HepG2 (cell line): Measurements from ENCODE around the gene TBC1D4. TPM values are rescaled to one million over a fixed set of nuclear protein-coding genes. Genes with fewer than 3 reads are reported as not detected.
"Not testable (repeated sequence)": the region's sequence is repeated elsewhere in the genome, so short reads cannot be mapped to it uniquely, and the experiment has no call there.

ENCODE experiments used
- ATAC-seq: fragments of 200-7000 bp; cut with Tn5 transposase; 3 replicates; pipeline ENCODE4 v1.9.1; 2020; ENCODE audit warnings: mild to moderate bottlenecking, moderate library complexity
- BruUV-seq: library from RNA; stranded (reverse); fragments of 400-500 nt; replicated peaks from 2 replicates; lab custom pipeline; 2021; lab: Mats Ljungman, UMichigan
- CTCF ChIA-PET: fragments of 300-600 bp; formaldehyde crosslinking; extraction: SDS; loops from one replicate; lab custom pipeline; 2021; ENCODE audit warnings: low total read pairs, inconsistent platforms, low intra/inter-chr PET ratio; lab: Yijun Ruan, JAX
- POLR2A ChIA-PET: fragments of 350-600 bp; sonication (Branson Sonifier 250); formaldehyde crosslinking; loops from one replicate; lab custom pipeline; 2020; ENCODE audit warnings: antibody characterized with exemption, inconsistent platforms; lab: Yijun Ruan, JAX
- DNase-seq: peaks from one replicate; pipeline ENCODE4 v3.0.0-alpha.2; 2015; ENCODE audit warnings: low spot score
- FAIRE-seq: peaks from 3 replicates; lab custom pipeline; 2011; peaks lifted over from hg19 to GRCh38; lab: Jason Lieb, UNC
- H2AFZ ChIP-seq: one replicate; pipeline ENCODE4 v1.6.1; 2011; ENCODE audit warnings: low read length, inconsistent platforms
- H3K27ac ChIP-seq: fragments of 300-600 bp; 3 replicates; pipeline ENCODE4 v1.8.0; 2011; ENCODE audit warnings: mixed run types, mild to moderate bottlenecking, mixed read lengths, low read length, inconsistent platforms; ENCODE audit not compliant: insufficient read depth; ENCODE audit errors: extremely low read length
- H3K27me3 ChIP-seq, 2 experiments: fragments of 200-600 bp in 1 of 2; 2 replicates in 1 of 2; 3 replicates in 1 of 2; pipeline versions ENCODE4 v1.6.0 to v1.8.0; 2011; ENCODE audit warnings: low read length in 2 of 2, mild to moderate bottlenecking in 2 of 2, moderate library complexity in 2 of 2, inconsistent platforms in 1 of 2; ENCODE audit not compliant: insufficient read depth in 2 of 2, control insufficient read depth in 1 of 2
- H3K36me3 ChIP-seq, 2 experiments: fragments of 200-600 bp in 1 of 2; replicated peaks in 1 of 2; 2 replicates in 1 of 2; 3 replicates in 1 of 2; pipeline versions ENCODE4 v1.5.1 to v1.8.0; 2011; ENCODE audit warnings: low read length in 2 of 2, inconsistent platforms in 1 of 2; ENCODE audit not compliant: insufficient read depth in 2 of 2, control insufficient read depth in 1 of 2
- H3K4me1 ChIP-seq: 2 replicates; pipeline ENCODE4 v1.5.1; 2012; ENCODE audit warnings: low read length, inconsistent platforms; ENCODE audit not compliant: insufficient read depth
- H3K4me2 ChIP-seq: 2 replicates; pipeline ENCODE4 v1.6.0; 2011; ENCODE audit warnings: low read depth, low read length, inconsistent platforms
- H3K4me3 ChIP-seq, 3 experiments: fragments of 200-600 bp in 1 of 3; sonication (generic), shearing (Covaris generic) in 1 of 3; replicated peaks in 1 of 3; 2 replicates each; pipeline ENCODE4 v1.5.1; 2011 to 2016; ENCODE audit warnings: low read length in 3 of 3, inconsistent platforms in 2 of 3, low read depth in 2 of 3, mild to moderate bottlenecking in 2 of 3, control low read depth in 1 of 3, mixed read lengths in 1 of 3; ENCODE audit not compliant: insufficient read depth in 1 of 3
- H3K79me2 ChIP-seq: one replicate; pipeline ENCODE4 v1.6.1; 2011; ENCODE audit warnings: low read length, inconsistent platforms; ENCODE audit not compliant: insufficient read depth
- H3K9ac ChIP-seq: 2 replicates; pipeline ENCODE4 v1.6.0; 2011; ENCODE audit warnings: mild to moderate bottlenecking, low read depth, low read length, inconsistent platforms; ENCODE audit not compliant: insufficient read depth
- H3K9me3 ChIP-seq: 2 replicates; pipeline ENCODE4 v1.5.1; 2012; ENCODE audit warnings: mild to moderate bottlenecking, low read length
- H4K20me1 ChIP-seq: 2 replicates; pipeline ENCODE4 v1.6.0; 2011; ENCODE audit warnings: inconsistent platforms, mild to moderate bottlenecking, low read length, moderate library complexity; ENCODE audit not compliant: insufficient read depth
- HNRNPLL ChIP-seq: fragments of 200-400 bp; formaldehyde crosslinking; IDR thresholded peaks from 2 replicates; pipeline ENCODE4 v1.6.1; 2017; ENCODE audit warnings: mild to moderate bottlenecking, low read depth, low read length; ENCODE audit not compliant: poor library complexity, severe bottlenecking
- NAIF1 ChIP-seq: sonication (generic); formaldehyde crosslinking; IDR thresholded peaks from 2 replicates; pipeline ENCODE4 v1.5.0; 2020; ENCODE audit warnings: mild to moderate bottlenecking, missing genetic modification reagents, borderline replicate concordance
- NR2F1 ChIP-seq, 2 experiments: fragments of 450-650 bp in 1 of 2; formaldehyde crosslinking in 1 of 2; IDR thresholded peaks; 2 replicates each; pipeline versions ENCODE4 v1.5.0 to v1.6.1; 2016 to 2020; ENCODE audit warnings: mild to moderate bottlenecking in 1 of 2, missing compliant biosample characterization in 1 of 2, missing genetic modification reagents in 1 of 2, moderate library complexity in 1 of 2
- SRF ChIP-seq: IDR thresholded peaks from 2 replicates; pipeline ENCODE4 v1.6.1; 2011; ENCODE audit warnings: mild to moderate bottlenecking, low read depth, low read length, moderate library complexity
- ZNF20 ChIP-seq: sonication (generic); formaldehyde crosslinking; IDR thresholded peaks from 2 replicates; pipeline ENCODE4 v1.4.0; 2020; ENCODE audit warnings: mild to moderate bottlenecking, moderate library complexity, missing genetic modification reagents
- ZNF207 ChIP-seq: fragments of 450-650 bp; IDR thresholded peaks from 2 replicates; pipeline ENCODE4 v1.6.1; 2016; ENCODE audit warnings: antibody characterized with exemption, borderline replicate concordance
- ZNF263 ChIP-seq: sonication (generic); formaldehyde crosslinking; IDR thresholded peaks from 2 replicates; pipeline ENCODE4 v1.4.0; 2020; ENCODE audit warnings: missing genetic modification reagents
- ZNF652 ChIP-seq: IDR thresholded peaks from 2 replicates; pipeline ENCODE4 v1.6.1; 2016; ENCODE audit warnings: low read depth, borderline replicate concordance
- ZNF773 ChIP-seq: sonication (generic); formaldehyde crosslinking; IDR thresholded peaks from 2 replicates; pipeline ENCODE4 v1.4.0; 2020; ENCODE audit warnings: missing genetic modification reagents, borderline replicate concordance
- ZSCAN29 ChIP-seq: sonication (generic); formaldehyde crosslinking; conservative IDR thresholded peaks from 2 replicates; pipeline ENCODE4 v1.4.0; 2020; ENCODE audit warnings: mild to moderate bottlenecking, missing genetic modification reagents
- WGBS: methylation state at CpG from one replicate; pipeline ENCODE4 v1.1.6; 2017; ENCODE audit warnings: low lambda C conversion rate; 5-methylcytosine and 5-hydroxymethylcytosine counted together
- in situ Hi-C: cut with HindIII; loops from 2 replicates; pipeline ENCODE4 v1.10.0; 2017; ENCODE audit warnings: low pct_unique_long_range_greater_than_20kb; ENCODE audit not compliant: extremely low pct_ligation_motif_present
- intact Hi-C: fragments of 100-400 bp; cut with micrococcal nuclease; formaldehyde crosslinking; loops from one replicate; pipeline ENCODE4 v1.10.0; 2022; ENCODE audit not compliant: unreplicated experiment
- polyA plus RNA-seq, 8 experiments: library from polyadenylated mRNA; depleted of rRNA in 3 of 8; stranded (reverse) in 7 of 8; unstranded in 1 of 8; fragments of >200 nt; fragmentation: Illumina TruSeq in 4 of 8; extraction: Trizol in 4 of 8; gene quantifications; 2 replicates each; pipeline versions ENCODE4 v1.2.1 to v1.2.3, GENCODE V29; 2011 to 2016; ENCODE audit warnings: low read depth in 4 of 8, missing spikeins in 1 of 8, mixed read lengths in 1 of 8; ENCODE audit not compliant: insufficient read depth in 1 of 8
- total RNA-seq, 5 experiments: library from RNA; depleted of rRNA; stranded (reverse); fragments of >200 nt; fragmentation: Illumina TruSeq; extraction: Trizol; gene quantifications; 2 replicates each; pipeline ENCODE4 v1.2.3, GENCODE V29; 2016; ENCODE audit warnings: low read depth in 1 of 5
- TF ChIP-seq, protein P1 (sequence below): IDR thresholded peaks from 2 replicates; pipeline ENCODE4 v1.6.1; 2016; ENCODE audit warnings: missing compliant biosample characterization, missing genetic modification reagents, borderline replicate concordance
- TF ChIP-seq, protein P2 (sequence below): sonication (generic); formaldehyde crosslinking; IDR thresholded peaks from 2 replicates; pipeline ENCODE4 v1.8.0; 2022; ENCODE audit warnings: missing genetic modification reagents, mild to moderate bottlenecking, inconsistent platforms, borderline replicate concordance
- TF ChIP-seq, protein P3 (sequence below): sonication (generic); formaldehyde crosslinking; conservative IDR thresholded peaks from 2 replicates; pipeline ENCODE4 v1.4.0; 2020; ENCODE audit warnings: mild to moderate bottlenecking, missing genetic modification reagents, moderate library complexity

Gene TBC1D4
- total and polyA plus RNA-seq, 2 of the 13 experiments (the other 11 are each of a cell fraction or from before 2014, with no cell fraction given) = 35.9 to 64.4 TPM

DNA sequence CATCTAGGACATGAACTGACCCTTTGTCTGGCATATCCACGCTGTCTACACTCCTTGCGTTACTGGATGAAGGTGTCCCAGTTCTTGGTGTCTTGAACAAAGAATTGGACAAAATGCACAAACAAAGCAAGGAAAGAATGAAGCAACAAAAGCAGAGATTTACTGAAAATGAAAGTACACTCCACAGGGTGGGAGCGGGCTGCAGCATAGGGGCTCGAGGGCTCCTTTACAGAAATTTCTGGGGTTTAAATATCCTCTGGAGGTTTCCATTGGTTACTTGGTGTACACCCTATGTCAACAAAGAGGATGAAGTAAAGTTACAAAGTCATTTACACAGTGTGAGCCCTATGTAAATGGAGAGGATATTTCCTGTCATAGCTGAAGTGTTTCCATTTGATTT is 208.3 kb downstream of the TBC1D4 start:
- H3K9ac ChIP-seq, BruUV-seq, H3K4me1 ChIP-seq, H3K9me3 ChIP-seq, H2AFZ ChIP-seq, H3K4me2 ChIP-seq, H3K79me2 ChIP-seq, POLR2A ChIA-PET, in situ Hi-C loops, CTCF ChIA-PET, H3K36me3 ChIP-seq, H3K4me3 ChIP-seq, H4K20me1 ChIP-seq, FAIRE-seq, intact Hi-C loops: not testable (repeated sequence)
- 32% methylated on average over 4 of the region's 4 CpGs for WGBS
- TF ChIP-seq ZNF20 (CRISPR knock-in tag) = peak; percentile 100
- TF ChIP-seq, all 625 proteins: peak for 1; not testable (repeated sequence) for 624
- ATAC-seq = peak; percentile 39; the same call in 2 of the 3 replicates
- not testable (repeated sequence) for H3K27me3 ChIP-seq, DNase-seq, H3K27ac ChIP-seq

DNA sequence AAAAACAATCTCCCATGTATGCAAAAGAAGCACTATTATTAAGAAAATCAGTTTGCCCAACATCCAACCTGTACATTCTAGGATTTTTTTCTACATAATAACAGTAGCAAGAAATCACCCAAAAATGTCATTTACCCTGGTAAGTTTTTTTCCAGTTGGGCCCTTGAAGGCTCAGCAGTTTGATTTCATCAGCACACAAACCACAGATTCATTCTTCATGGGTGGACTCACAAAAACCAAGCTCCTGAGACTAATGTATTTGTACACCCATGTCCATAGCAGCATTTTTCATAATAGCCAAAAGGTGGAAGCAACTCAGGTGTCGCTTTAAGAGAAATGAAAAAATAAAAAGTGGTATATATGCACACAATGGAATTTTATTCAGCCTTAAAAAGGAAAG is 210.1 kb downstream of the TBC1D4 start:
- no peaks in the 10 kb centered on the region for H4K20me1 ChIP-seq
- no peak for ATAC-seq
- no peak for FAIRE-seq
- H3K4me2 ChIP-seq = no peak overlapping the region
- no peaks in the 10 kb centered on the region for H3K4me1 ChIP-seq
- H3K9ac ChIP-seq = no peak overlapping the region
- no peak overlapping the region for H2AFZ ChIP-seq
- H3K79me2 ChIP-seq = no peaks in the 10 kb centered on the region
- in situ Hi-C loops = no loop called here
- H3K9me3 ChIP-seq = peaks cover 8% of the 10 kb centered on the region; the same call in 1 of the 2 replicates
- ChIA-PET CTCF (no interaction called here), POLR2A (no interaction called here)
- intact Hi-C loops = no loop called here
- no peaks in the 10 kb centered on the region for H3K27me3 ChIP-seq
- no peaks in the 10 kb centered on the region for H3K36me3 ChIP-seq
- 4% methylated on average over 1 of the region's 1 CpG for WGBS
- DNase-seq = no peak
- no peak overlapping the region for H3K4me3 ChIP-seq
- BruUV-seq = no TSS peak
- H3K27ac ChIP-seq = no peak overlapping the region
- no peak for TF ChIP-seq ZSCAN29
- TF ChIP-seq, protein P1, sequence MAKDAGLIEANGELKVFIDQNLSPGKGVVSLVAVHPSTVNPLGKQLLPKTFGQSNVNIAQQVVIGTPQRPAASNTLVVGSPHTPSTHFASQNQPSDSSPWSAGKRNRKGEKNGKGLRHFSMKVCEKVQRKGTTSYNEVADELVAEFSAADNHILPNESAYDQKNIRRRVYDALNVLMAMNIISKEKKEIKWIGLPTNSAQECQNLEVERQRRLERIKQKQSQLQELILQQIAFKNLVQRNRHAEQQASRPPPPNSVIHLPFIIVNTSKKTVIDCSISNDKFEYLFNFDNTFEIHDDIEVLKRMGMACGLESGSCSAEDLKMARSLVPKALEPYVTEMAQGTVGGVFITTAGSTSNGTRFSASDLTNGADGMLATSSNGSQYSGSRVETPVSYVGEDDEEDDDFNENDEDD (CRISPR knock-in tag) = no peak
- no peak for TF ChIP-seq SRF
- no peak for TF ChIP-seq HNRNPLL
- TF ChIP-seq ZNF207 = no peak
- TF ChIP-seq ZNF773 = no peak
- TF ChIP-seq, protein P2, sequence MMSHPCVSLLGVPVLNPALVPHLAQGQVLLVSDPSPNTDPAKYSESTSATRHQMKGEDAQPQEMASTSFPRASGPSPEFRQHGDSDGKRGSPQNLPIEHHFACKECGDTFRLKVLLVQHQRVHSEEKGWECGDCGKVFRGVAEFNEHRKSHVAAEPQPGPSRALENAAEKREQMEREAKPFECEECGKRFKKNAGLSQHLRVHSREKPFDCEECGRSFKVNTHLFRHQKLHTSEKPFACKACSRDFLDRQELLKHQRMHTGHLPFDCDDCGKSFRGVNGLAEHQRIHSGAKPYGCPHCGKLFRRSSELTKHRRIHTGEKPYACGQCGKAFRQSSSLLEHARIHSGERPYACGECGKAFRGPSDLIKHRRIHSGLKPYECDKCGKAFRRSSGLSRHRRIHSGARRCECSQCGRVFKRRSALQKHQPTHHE (CRISPR knock-in tag) = no peak
- TF ChIP-seq NAIF1 (CRISPR knock-in tag) = no peak
- TF ChIP-seq ZNF263 (CRISPR knock-in tag) = no peak
- no peak for TF ChIP-seq NR2F1 (CRISPR knock-in tag; IDR thresholded peaks at IDR 0.05)
- TF ChIP-seq, protein P3, sequence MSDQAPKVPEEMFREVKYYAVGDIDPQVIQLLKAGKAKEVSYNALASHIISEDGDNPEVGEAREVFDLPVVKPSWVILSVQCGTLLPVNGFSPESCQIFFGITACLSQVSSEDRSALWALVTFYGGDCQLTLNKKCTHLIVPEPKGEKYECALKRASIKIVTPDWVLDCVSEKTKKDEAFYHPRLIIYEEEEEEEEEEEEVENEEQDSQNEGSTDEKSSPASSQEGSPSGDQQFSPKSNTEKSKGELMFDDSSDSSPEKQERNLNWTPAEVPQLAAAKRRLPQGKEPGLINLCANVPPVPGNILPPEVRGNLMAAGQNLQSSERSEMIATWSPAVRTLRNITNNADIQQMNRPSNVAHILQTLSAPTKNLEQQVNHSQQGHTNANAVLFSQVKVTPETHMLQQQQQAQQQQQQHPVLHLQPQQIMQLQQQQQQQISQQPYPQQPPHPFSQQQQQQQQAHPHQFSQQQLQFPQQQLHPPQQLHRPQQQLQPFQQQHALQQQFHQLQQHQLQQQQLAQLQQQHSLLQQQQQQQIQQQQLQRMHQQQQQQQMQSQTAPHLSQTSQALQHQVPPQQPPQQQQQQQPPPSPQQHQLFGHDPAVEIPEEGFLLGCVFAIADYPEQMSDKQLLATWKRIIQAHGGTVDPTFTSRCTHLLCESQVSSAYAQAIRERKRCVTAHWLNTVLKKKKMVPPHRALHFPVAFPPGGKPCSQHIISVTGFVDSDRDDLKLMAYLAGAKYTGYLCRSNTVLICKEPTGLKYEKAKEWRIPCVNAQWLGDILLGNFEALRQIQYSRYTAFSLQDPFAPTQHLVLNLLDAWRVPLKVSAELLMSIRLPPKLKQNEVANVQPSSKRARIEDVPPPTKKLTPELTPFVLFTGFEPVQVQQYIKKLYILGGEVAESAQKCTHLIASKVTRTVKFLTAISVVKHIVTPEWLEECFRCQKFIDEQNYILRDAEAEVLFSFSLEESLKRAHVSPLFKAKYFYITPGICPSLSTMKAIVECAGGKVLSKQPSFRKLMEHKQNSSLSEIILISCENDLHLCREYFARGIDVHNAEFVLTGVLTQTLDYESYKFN (CRISPR knock-in tag) = no peak
- TF ChIP-seq ZNF652 (CRISPR knock-in tag) = no peak
